Endothelial cell of umbilical vein (primary cell): ENCODE data around the gene DOCK4. TPM values are rescaled to one million over a fixed set of nuclear protein-coding genes. Genes with fewer than 3 reads are reported as not detected.

ENCODE experiments used
- BruUV-seq: library from RNA; stranded (reverse); fragments of 400-500 nt; replicated peaks from 2 replicates; lab custom pipeline; 2021; lab: Mats Ljungman, UMichigan
- CTCF ChIA-PET: fragments of 300-600, 350-600 bp; sonication (Branson Sonifier 250); formaldehyde crosslinking; loops from one replicate; lab custom pipeline; 2021; ENCODE audit warnings: antibody characterized with exemption, inconsistent platforms; lab: Charles Lee
- POLR2A ChIA-PET: fragments of 300-600, 350-600 bp; sonication (Branson Sonifier 250); formaldehyde crosslinking; loops from one replicate; lab custom pipeline; 2021; ENCODE audit warnings: antibody characterized with exemption, inconsistent platforms; lab: Charles Lee
- DNase-seq: peaks from one replicate; pipeline ENCODE4 v3.0.0-alpha.2; 2011; ENCODE audit warnings: low read depth, low spot score
- FAIRE-seq: peaks from 2 replicates; lab custom pipeline; 2011; peaks lifted over from hg19 to GRCh38; lab: Jason Lieb, UNC
- H2AFZ ChIP-seq: 2 replicates; pipeline ENCODE4 v1.6.0; 2012; ENCODE audit warnings: low read depth, low read length, control low read depth, inconsistent platforms
- H3K27ac ChIP-seq: 2 replicates; pipeline ENCODE4 v1.5.1; 2011; ENCODE audit warnings: low read depth, mild to moderate bottlenecking, control low read depth, low read length, moderate library complexity; ENCODE audit not compliant: insufficient read depth
- H3K27me3 ChIP-seq, 2 experiments: 2 replicates each; pipeline versions ENCODE4 v1.6.0 to v1.6.1; 2011; ENCODE audit warnings: low read length in 2 of 2, mixed read lengths in 1 of 2; ENCODE audit not compliant: control insufficient read depth in 2 of 2, insufficient read depth in 2 of 2
- H3K36me3 ChIP-seq, 2 experiments: 2 replicates in 1 of 2; 3 replicates in 1 of 2; pipeline ENCODE4 v1.5.1; 2011; ENCODE audit warnings: low read length in 2 of 2, mild to moderate bottlenecking in 1 of 2, moderate library complexity in 1 of 2; ENCODE audit not compliant: control insufficient read depth in 2 of 2, insufficient read depth in 2 of 2; ENCODE audit errors: extremely low read depth in 1 of 2
- H3K4me1 ChIP-seq: 3 replicates; pipeline ENCODE4 v1.5.1; 2011; ENCODE audit warnings: mild to moderate bottlenecking, low read length; ENCODE audit not compliant: control insufficient read depth, insufficient read depth; ENCODE audit errors: extremely low read depth
- H3K4me2 ChIP-seq: 2 replicates; pipeline ENCODE4 v1.6.1; 2011; ENCODE audit warnings: low read length, control low read depth, mixed read lengths; ENCODE audit not compliant: insufficient read depth
- H3K4me3 ChIP-seq, 3 experiments: fragments of 200-600 bp in 1 of 3; sonication (generic), shearing (Covaris generic) in 1 of 3; replicated peaks in 1 of 3; 2 replicates each; pipeline ENCODE4 v1.5.1; 2011 to 2016; ENCODE audit warnings: control low read depth in 3 of 3, low read length in 3 of 3, mild to moderate bottlenecking in 2 of 3, inconsistent platforms in 1 of 3, low read depth in 1 of 3, moderate library complexity in 1 of 3; ENCODE audit not compliant: insufficient read depth in 1 of 3
- H3K79me2 ChIP-seq: 2 replicates; pipeline ENCODE4 v1.6.0; 2012; ENCODE audit warnings: low read length, inconsistent platforms; ENCODE audit not compliant: control insufficient read depth, insufficient read depth
- H3K9ac ChIP-seq: replicated peaks from 2 replicates; pipeline ENCODE3; 2011; ENCODE audit warnings: low read length, control low read depth; ENCODE audit not compliant: insufficient read depth; ENCODE audit errors: extremely low read depth
- H3K9me1 ChIP-seq: replicated peaks from 3 replicates; pipeline ENCODE4 v1.6.0; 2011; ENCODE audit warnings: mild to moderate bottlenecking, low read length; ENCODE audit not compliant: control insufficient read depth, insufficient read depth; ENCODE audit errors: extremely low read depth
- H3K9me3 ChIP-seq: replicated peaks from 2 replicates; pipeline ENCODE4 v1.5.1; 2012; ENCODE audit warnings: low read length, inconsistent platforms; ENCODE audit not compliant: control insufficient read depth, insufficient read depth
- H4K20me1 ChIP-seq: replicated peaks from 2 replicates; pipeline ENCODE3; 2011; ENCODE audit warnings: mild to moderate bottlenecking, low read length; ENCODE audit not compliant: control insufficient read depth, insufficient read depth; ENCODE audit errors: extremely low read depth
- EZH2 ChIP-seq: IDR thresholded peaks from 2 replicates; pipeline ENCODE4 v1.6.1; 2012; ENCODE audit warnings: borderline replicate concordance, low read depth, mild to moderate bottlenecking, moderate library complexity, low read length, inconsistent platforms; ENCODE audit not compliant: severe bottlenecking
- FOS ChIP-seq: IDR thresholded peaks from 2 replicates; pipeline ENCODE4 v1.6.1; 2011; ENCODE audit warnings: mild to moderate bottlenecking, low read length, moderate library complexity, borderline replicate concordance; ENCODE audit not compliant: insufficient read depth
- GATA2 ChIP-seq: IDR thresholded peaks from 2 replicates; pipeline ENCODE4 v1.7.0; 2011; ENCODE audit warnings: low read depth, mild to moderate bottlenecking, moderate library complexity, mixed read lengths, low read length; ENCODE audit not compliant: insufficient read length, insufficient read depth
- JUN ChIP-seq: IDR thresholded peaks from 2 replicates; pipeline ENCODE4 v1.6.1; 2011; ENCODE audit warnings: borderline replicate concordance, low read depth; ENCODE audit not compliant: insufficient read length, insufficient read depth
- MYC ChIP-seq: IDR thresholded peaks from one replicate; pipeline ENCODE4 v1.6.1; 2011; ENCODE audit warnings: mild to moderate bottlenecking, low read depth, low read length
- POLR2A ChIP-seq: IDR thresholded peaks from 2 replicates; pipeline ENCODE4 v1.6.1; 2012; ENCODE audit warnings: low read depth, mild to moderate bottlenecking, control low read depth, low read length
- POLR2AphosphoS5 ChIP-seq: IDR thresholded peaks from 2 replicates; pipeline ENCODE4 v1.6.1; 2012; ENCODE audit warnings: low read depth, mild to moderate bottlenecking, control low read depth, low read length, moderate library complexity; ENCODE audit not compliant: insufficient read depth
- dilution Hi-C: fragments of 300-500 bp; cut with MboI; formaldehyde crosslinking; loops from one replicate; pipeline ENCODE4 v1.15.0; 2019; ENCODE audit warnings: low sequenced_read_pairs; ENCODE audit not compliant: extremely low pct_ligation_motif_present
- intact Hi-C: fragments of 100-400 bp; cut with micrococcal nuclease; formaldehyde crosslinking; loops from one replicate; pipeline ENCODE4 v1.10.0; 2022
- polyA plus RNA-seq, 4 experiments: library from polyadenylated mRNA; depleted of rRNA in 3 of 4; stranded (reverse) in 3 of 4; unstranded in 1 of 4; fragments of >200 nt; gene quantifications; 2 replicates each; pipeline versions ENCODE4 v1.2.1 to v1.2.3, GENCODE V29; 2011 to 2012; ENCODE audit warnings: missing spikeins in 1 of 4
- total RNA-seq: library from RNA; stranded (reverse); gene quantifications from 2 replicates; pipeline ENCODE4 v1.2.3, GENCODE V29; 2021
- TF ChIP-seq, protein P1 (sequence below): IDR thresholded peaks from 2 replicates; pipeline ENCODE4 v1.6.1; 2011; ENCODE audit not compliant: insufficient read depth, insufficient read length
- TF ChIP-seq, protein P2 (sequence below), 2 donors: IDR thresholded peaks; 1 replicate in 1 of 2; 2 replicates in 1 of 2; pipeline ENCODE4 v1.5.1; 2011; ENCODE audit warnings: low read length in 2 of 2, mild to moderate bottlenecking in 2 of 2, moderate library complexity in 2 of 2, control low read depth in 1 of 2, inconsistent platforms in 1 of 2, low read depth in 1 of 2; ENCODE audit not compliant: insufficient read depth in 1 of 2; ENCODE audit errors: extremely low read depth in 1 of 2

DOCK4 gene
- total and polyA plus RNA-seq, 2 donors (not counting 3 experiments of a cell fraction or from before 2014, with no cell fraction given): 47.4 to 164 TPM

DNA sequence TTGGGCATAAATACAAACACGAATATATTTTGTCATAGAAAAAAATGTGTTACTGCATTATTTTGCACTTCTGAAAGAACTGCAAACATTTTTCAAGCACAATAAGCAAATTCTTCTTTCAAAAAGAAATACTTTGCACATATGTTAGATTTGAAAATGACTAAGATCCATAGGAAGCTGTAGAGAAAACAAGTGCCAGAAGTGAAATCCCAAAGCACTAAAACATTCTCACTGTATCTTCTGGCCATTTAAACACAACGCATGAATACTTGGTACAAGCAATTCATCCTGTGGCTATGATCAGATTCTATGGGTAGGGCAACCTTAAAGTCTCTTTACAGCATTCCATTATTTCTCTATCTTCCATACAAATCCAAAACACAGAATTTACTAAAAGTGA is 418.5 kb downstream of the DOCK4 start:
- Histone ChIP-seq H4K20me1 (no peaks in the 10 kb centered on the region), H3K27me3 (no peaks in the 10 kb centered on the region), H3K9me3 (no peaks in the 10 kb centered on the region), H3K36me3 (peaks cover 6 to 22% of the 10 kb centered on the region in 2 experiments), H3K4me1 (no peaks in the 10 kb centered on the region), H3K79me2 (no peaks in the 10 kb centered on the region), H3K4me3 (no peak overlapping the region), H3K9me1 (no peaks in the 10 kb centered on the region), H3K4me2 (no peak overlapping the region), H3K27ac (no peak overlapping the region), H3K9ac (no peak overlapping the region), H2AFZ (no peak overlapping the region)
- DNase-seq (no peak), FAIRE-seq (no peak)
- no TSS peak for BruUV-seq
- dilution Hi-C loops: no loop called here
- POLR2A ChIA-PET: no interaction called here
- intact Hi-C loops: no loop called here
- CTCF ChIA-PET: interaction anchor here (2.2 kb wide), 1 partner anchor 35 kb away, joined by 6 read pairs; no protein-coding TSS in a partner anchor
- TF ChIP-seq POLR2A: no peak
- no peak for TF ChIP-seq GATA2
- no peak for TF ChIP-seq MYC
- no peak for TF ChIP-seq FOS
- TF ChIP-seq JUN: no peak
- TF ChIP-seq, protein P1, sequence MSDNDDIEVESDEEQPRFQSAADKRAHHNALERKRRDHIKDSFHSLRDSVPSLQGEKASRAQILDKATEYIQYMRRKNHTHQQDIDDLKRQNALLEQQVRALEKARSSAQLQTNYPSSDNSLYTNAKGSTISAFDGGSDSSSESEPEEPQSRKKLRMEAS: no peak
- TF ChIP-seq, protein P2, sequence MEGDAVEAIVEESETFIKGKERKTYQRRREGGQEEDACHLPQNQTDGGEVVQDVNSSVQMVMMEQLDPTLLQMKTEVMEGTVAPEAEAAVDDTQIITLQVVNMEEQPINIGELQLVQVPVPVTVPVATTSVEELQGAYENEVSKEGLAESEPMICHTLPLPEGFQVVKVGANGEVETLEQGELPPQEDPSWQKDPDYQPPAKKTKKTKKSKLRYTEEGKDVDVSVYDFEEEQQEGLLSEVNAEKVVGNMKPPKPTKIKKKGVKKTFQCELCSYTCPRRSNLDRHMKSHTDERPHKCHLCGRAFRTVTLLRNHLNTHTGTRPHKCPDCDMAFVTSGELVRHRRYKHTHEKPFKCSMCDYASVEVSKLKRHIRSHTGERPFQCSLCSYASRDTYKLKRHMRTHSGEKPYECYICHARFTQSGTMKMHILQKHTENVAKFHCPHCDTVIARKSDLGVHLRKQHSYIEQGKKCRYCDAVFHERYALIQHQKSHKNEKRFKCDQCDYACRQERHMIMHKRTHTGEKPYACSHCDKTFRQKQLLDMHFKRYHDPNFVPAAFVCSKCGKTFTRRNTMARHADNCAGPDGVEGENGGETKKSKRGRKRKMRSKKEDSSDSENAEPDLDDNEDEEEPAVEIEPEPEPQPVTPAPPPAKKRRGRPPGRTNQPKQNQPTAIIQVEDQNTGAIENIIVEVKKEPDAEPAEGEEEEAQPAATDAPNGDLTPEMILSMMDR (IDR thresholded peaks at IDR 0.05; ENCODE audit: extremely low read depth in 1 of 2, insufficient read depth in 1 of 2, low read depth in 1 of 2, low read length in 2 of 2): no peak
- no peak for TF ChIP-seq POLR2AphosphoS5
- TF ChIP-seq EZH2: no peak
